ENCODE results near the gene OR2W3.
"Not testable (repeated sequence)": the region's sequence is repeated elsewhere in the genome, so short reads cannot be mapped to it uniquely, and the experiment has no call there.

The OR2W3 gene

GRCh38 chr1:247919952-247920351, 24.6 kb downstream of the OR2W3 start, which contains the start of gene OR2T8:
Gene OR2T8, plus strand, starts transcription at chr1:247920252. Its CDS starts 766 bp downstream, at chr1:247921018.
- H3K36me3 ChIP-seq (ENCODE audit: control insufficient read depth, insufficient read depth, low read length) = no peaks in the 10 kb centered on the region
- H3K4me3 ChIP-seq (ENCODE audit: extremely low read depth, insufficient read depth, low read length, poor library complexity, severe bottlenecking) = no peak within 1 kb of the TSS
- peaks cover 30% of the 10 kb centered on the region for H3K9me3 ChIP-seq (ENCODE audit: control insufficient read depth, low read length)
- WGBS, 2 experiments (ENCODE audit: insufficient coverage in 2 of 2) = no CpG with 5 or more reads among the region's 2 CpGs
- no peak within 1 kb of the TSS for H3K27ac ChIP-seq (ENCODE audit: low read depth, low read length, severe bottlenecking)
- H3K4me1 ChIP-seq (ENCODE audit: control insufficient read depth, insufficient read depth, low read length, poor library complexity, severe bottlenecking) = no peaks in the 10 kb centered on the region

- Histone ChIP-seq H3K4me1 (ENCODE audit: control insufficient read depth, insufficient read depth, low read length, poor library complexity, severe bottlenecking) (no peaks in the 10 kb centered on the region), H3K27ac (ENCODE audit: low read depth, low read length, severe bottlenecking) (no peak overlapping the region), H3K9me3 (ENCODE audit: control insufficient read depth, low read length) (peaks cover 31% of the 10 kb centered on the region), H3K36me3 (ENCODE audit: control insufficient read depth, insufficient read depth, low read length) (no peaks in the 10 kb centered on the region), H3K4me3 (ENCODE audit: extremely low read depth, insufficient read depth, low read length, poor library complexity, severe bottlenecking) (no peak overlapping the region)
- WGBS, 2 experiments (ENCODE audit: insufficient coverage in 2 of 2) = 20% methylated on average over 1 of the region's 3 CpGs; no CpG with 5 or more reads in 1 of the 2 experiments
Observed at GRCh38 chr1:247923941-247924340, 28.6 kb downstream of the OR2W3 start.

GRCh38 chr1:247924868-247925267, 29.5 kb downstream of the OR2W3 start, which contains the start of gene OR2AJ1:
Gene OR2AJ1, plus strand, starts transcription at chr1:247924889. Its CDS starts 8,880 bp downstream, at chr1:247933769.
- H3K36me3 ChIP-seq (ENCODE audit: control insufficient read depth, insufficient read depth, low read length) = no peaks in the 10 kb centered on the region
- no peak within 1 kb of the TSS for H3K27ac ChIP-seq (ENCODE audit: low read depth, low read length, severe bottlenecking)
- H3K4me3 ChIP-seq (ENCODE audit: extremely low read depth, insufficient read depth, low read length, poor library complexity, severe bottlenecking) = no peak within 1 kb of the TSS
- WGBS, 2 experiments (ENCODE audit: insufficient coverage in 2 of 2) = 73 to 90% methylated on average over 4 to 5 of the region's 9 CpGs
- H3K4me1 ChIP-seq (ENCODE audit: control insufficient read depth, insufficient read depth, low read length, poor library complexity, severe bottlenecking) = no peaks in the 10 kb centered on the region
- peaks cover 33% of the 10 kb centered on the region for H3K9me3 ChIP-seq (ENCODE audit: control insufficient read depth, low read length)

GRCh38 chr1:247933989-247934388, 38.6 kb downstream of the OR2W3 start:
- no peak overlapping the region for H3K4me3 ChIP-seq (ENCODE audit: extremely low read depth, insufficient read depth, low read length, poor library complexity, severe bottlenecking)
- H3K4me1 ChIP-seq (ENCODE audit: control insufficient read depth, insufficient read depth, low read length, poor library complexity, severe bottlenecking) = no peaks in the 10 kb centered on the region
- peaks cover 42% of the 10 kb centered on the region for H3K9me3 ChIP-seq (ENCODE audit: control insufficient read depth, low read length)
- no peak overlapping the region for H3K27ac ChIP-seq (ENCODE audit: low read depth, low read length, severe bottlenecking)
- no peaks in the 10 kb centered on the region for H3K36me3 ChIP-seq (ENCODE audit: control insufficient read depth, insufficient read depth, low read length)
- 84 to 90% methylated on average over 8 of the region's 8 CpGs for WGBS, 2 experiments (ENCODE audit: insufficient coverage in 2 of 2)

- 85 to 87% methylated on average over 7 to 8 of the region's 9 CpGs for WGBS, 2 experiments (ENCODE audit: insufficient coverage in 2 of 2)
- peaks cover 44% of the 10 kb centered on the region for H3K9me3 ChIP-seq (ENCODE audit: control insufficient read depth, low read length)
- no peak overlapping the region for H3K4me3 ChIP-seq (ENCODE audit: extremely low read depth, insufficient read depth, low read length, poor library complexity, severe bottlenecking)
- H3K27ac ChIP-seq (ENCODE audit: low read depth, low read length, severe bottlenecking) = no peak overlapping the region
- no peaks in the 10 kb centered on the region for H3K4me1 ChIP-seq (ENCODE audit: control insufficient read depth, insufficient read depth, low read length, poor library complexity, severe bottlenecking)
- H3K36me3 ChIP-seq (ENCODE audit: control insufficient read depth, insufficient read depth, low read length) = no peaks in the 10 kb centered on the region
Observed at GRCh38 chr1:247935781-247936180, 40.4 kb downstream of the OR2W3 start.

GRCh38 chr1:247936415-247936814, 41.0 kb downstream of the OR2W3 start:
- peaks cover 40% of the 10 kb centered on the region for H3K9me3 ChIP-seq (ENCODE audit: control insufficient read depth, low read length)
- H3K4me3 ChIP-seq (ENCODE audit: extremely low read depth, insufficient read depth, low read length, poor library complexity, severe bottlenecking) = no peak overlapping the region
- H3K4me1 ChIP-seq (ENCODE audit: control insufficient read depth, insufficient read depth, low read length, poor library complexity, severe bottlenecking) = no peaks in the 10 kb centered on the region
- no peak overlapping the region for H3K27ac ChIP-seq (ENCODE audit: low read depth, low read length, severe bottlenecking)
- H3K36me3 ChIP-seq (ENCODE audit: control insufficient read depth, insufficient read depth, low read length) = no peaks in the 10 kb centered on the region
- WGBS, 2 experiments (ENCODE audit: insufficient coverage in 2 of 2) = 88% methylated on average over 17 to 18 of the region's 18 CpGs

GRCh38 chr1:247936965-247937734, 41.8 kb downstream of the OR2W3 start:
- H3K36me3 ChIP-seq (ENCODE audit: control insufficient read depth, insufficient read depth, low read length); H3K27ac ChIP-seq (ENCODE audit: low read depth, low read length, severe bottlenecking); H3K4me1 ChIP-seq (ENCODE audit: control insufficient read depth, insufficient read depth, low read length, poor library complexity, severe bottlenecking): not testable (repeated sequence)
- 56 to 57% methylated on average over 38 to 40 of the region's 44 CpGs for WGBS, 2 experiments (ENCODE audit: insufficient coverage in 2 of 2)
- H3K9me3 ChIP-seq (ENCODE audit: control insufficient read depth, low read length) = peaks cover 37% of the 10 kb centered on the region
- H3K4me3 ChIP-seq (ENCODE audit: extremely low read depth, insufficient read depth, low read length, poor library complexity, severe bottlenecking) = peak overlapping the region; percentile 3

GRCh38 chr1:247942624-247943023, 47.2 kb downstream of the OR2W3 start:
- H3K9me3 ChIP-seq (ENCODE audit: control insufficient read depth, low read length) = peaks cover 30% of the 10 kb centered on the region
- H3K4me1 ChIP-seq (ENCODE audit: control insufficient read depth, insufficient read depth, low read length, poor library complexity, severe bottlenecking) = no peaks in the 10 kb centered on the region
- WGBS, 2 experiments (ENCODE audit: insufficient coverage in 2 of 2) = 79 to 100% methylated on average over 2 to 3 of the region's 6 CpGs

More at GRCh38 chr1:247942624-247943023, 47.2 kb downstream of the OR2W3 start:
- no peak overlapping the region for H3K27ac ChIP-seq (ENCODE audit: low read depth, low read length, severe bottlenecking)
- H3K4me3 ChIP-seq (ENCODE audit: extremely low read depth, insufficient read depth, low read length, poor library complexity, severe bottlenecking) = no peak overlapping the region
- H3K36me3 ChIP-seq (ENCODE audit: control insufficient read depth, insufficient read depth, low read length) = no peaks in the 10 kb centered on the region

Data from mesodermal cell (in vitro differentiated cells).